KOPT-K1 (cell line): Measurements from ENCODE around the gene PLG.
"Not testable (repeated sequence)": the region's sequence is repeated elsewhere in the genome, so short reads cannot be mapped to it uniquely, and the experiment has no call there.

Experiments used
- H3K27ac ChIP-seq: fragments of 200-600 bp; sonication (generic); 2 replicates; pipeline ENCODE4 v1.5.1; 2016; ENCODE audit warnings: antibody characterized with exemption, mild to moderate bottlenecking, low read depth, low read length; ENCODE audit not compliant: poor library complexity, severe bottlenecking
- H3K36me3 ChIP-seq: fragments of 200-600 bp; sonication (generic); 2 replicates; pipeline ENCODE4 v1.5.1; 2017; ENCODE audit warnings: antibody characterized with exemption, mild to moderate bottlenecking, low read length, moderate library complexity; ENCODE audit not compliant: insufficient read depth
- H3K9me3 ChIP-seq: fragments of 200-600 bp; sonication (generic); 2 replicates; pipeline ENCODE4 v1.5.1; 2017; ENCODE audit warnings: antibody characterized with exemption, low read length, mild to moderate bottlenecking; ENCODE audit not compliant: insufficient read depth, poor library complexity, severe bottlenecking

Gene PLG

GRCh38 chr6:160690458-160690857, 11.6 kb upstream of the PLG start:
- Histone ChIP-seq H3K36me3 (no peaks in the 10 kb centered on the region), H3K9me3 (no peaks in the 10 kb centered on the region), H3K27ac (no peak overlapping the region)

DNA sequence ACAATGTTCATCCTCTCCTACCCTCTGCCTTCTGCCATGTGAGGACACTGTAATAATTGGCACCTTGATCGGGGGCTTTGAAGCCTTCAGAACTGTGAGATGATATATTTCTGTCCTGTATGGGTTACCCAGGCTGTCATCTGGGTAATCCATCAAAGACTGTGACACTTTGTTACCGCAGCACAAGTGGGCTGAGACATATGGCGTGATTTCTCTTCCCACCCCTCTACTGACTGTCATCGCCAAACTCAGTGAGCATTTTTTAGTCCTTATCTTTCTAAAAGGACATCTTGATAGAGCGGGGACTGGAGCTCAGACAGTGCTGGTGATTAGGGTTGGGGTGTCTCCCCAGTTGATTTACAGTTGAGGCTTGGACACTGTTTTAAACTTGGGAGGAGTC, 10.4 kb upstream of the PLG start:
- Histone ChIP-seq H3K36me3 (no peaks in the 10 kb centered on the region), H3K27ac (no peak overlapping the region), H3K9me3 (no peaks in the 10 kb centered on the region)

- Histone ChIP-seq H3K27ac (no peak overlapping the region), H3K9me3 (no peaks in the 10 kb centered on the region), H3K36me3 (no peaks in the 10 kb centered on the region)
Observed at GRCh38 chr6:160692369-160692959, 9.6 kb upstream of the PLG start.

GRCh38 chr6:160695025-160695424, 7.0 kb upstream of the PLG start:
- not testable (repeated sequence) for H3K9me3 ChIP-seq, H3K36me3 ChIP-seq, H3K27ac ChIP-seq

DNA sequence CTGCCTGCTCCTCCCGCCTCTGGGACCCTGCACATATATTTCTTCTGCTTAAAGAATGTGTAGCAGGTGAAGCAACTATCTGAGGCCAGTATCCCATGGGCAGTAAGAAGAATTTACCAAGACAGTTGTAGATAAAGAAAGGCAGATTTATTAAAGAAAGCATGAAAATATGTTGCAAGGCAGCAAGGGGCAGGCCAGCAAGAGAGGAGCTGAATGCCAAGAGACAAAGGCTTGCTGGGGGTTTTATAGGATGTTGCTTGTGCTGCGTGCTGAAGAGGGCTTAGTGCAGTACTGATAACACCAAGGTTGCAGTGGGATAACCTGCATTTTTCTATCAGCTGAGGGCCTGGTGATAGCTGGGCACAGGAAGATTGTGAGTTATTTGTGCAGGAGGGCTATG, 6.4 kb upstream of the PLG start:
- H3K9me3 ChIP-seq, H3K36me3 ChIP-seq, H3K27ac ChIP-seq: not testable (repeated sequence)

DNA sequence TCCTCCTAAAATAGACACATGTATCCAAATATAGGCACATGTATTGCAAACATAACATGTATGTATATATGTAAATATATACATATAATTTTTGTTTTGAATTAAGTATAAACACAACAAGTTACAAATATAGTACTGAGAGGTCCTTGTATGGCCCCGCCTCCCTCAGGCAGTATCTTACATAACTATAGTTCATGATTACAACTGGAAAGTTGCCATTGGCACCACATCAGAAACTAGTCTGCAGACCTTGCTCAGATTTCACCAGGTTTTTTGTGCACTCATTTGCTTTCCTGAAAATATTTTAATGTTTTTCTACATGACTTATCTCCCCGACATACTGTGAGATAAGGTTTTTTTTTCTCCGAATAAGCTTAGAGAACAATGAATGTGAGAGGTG, 5.2 kb upstream of the PLG start:
- not testable (repeated sequence) for H3K36me3 ChIP-seq, H3K9me3 ChIP-seq, H3K27ac ChIP-seq

DNA sequence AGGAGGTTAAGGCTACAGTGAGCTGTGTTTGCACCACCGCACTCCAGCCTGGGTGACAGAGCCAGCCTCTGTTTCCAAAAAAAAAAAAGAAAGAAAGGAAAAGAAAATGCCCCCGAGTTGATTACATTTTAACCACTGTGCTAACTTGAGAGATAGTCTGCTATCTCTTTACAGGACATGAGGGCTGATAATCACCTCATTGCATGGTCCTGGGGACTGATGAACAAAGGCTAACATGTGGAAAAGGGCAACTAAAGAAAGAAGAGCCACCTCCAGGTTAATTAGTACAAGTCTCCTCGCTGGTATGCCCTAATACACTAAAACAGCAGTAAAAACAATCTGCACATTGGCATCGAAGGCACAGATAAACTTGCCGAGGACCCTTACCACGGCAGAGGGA, 4.2 kb upstream of the PLG start:
- Histone ChIP-seq H3K9me3 (no peaks in the 10 kb centered on the region), H3K36me3 (no peaks in the 10 kb centered on the region), H3K27ac (no peak overlapping the region)

DNA sequence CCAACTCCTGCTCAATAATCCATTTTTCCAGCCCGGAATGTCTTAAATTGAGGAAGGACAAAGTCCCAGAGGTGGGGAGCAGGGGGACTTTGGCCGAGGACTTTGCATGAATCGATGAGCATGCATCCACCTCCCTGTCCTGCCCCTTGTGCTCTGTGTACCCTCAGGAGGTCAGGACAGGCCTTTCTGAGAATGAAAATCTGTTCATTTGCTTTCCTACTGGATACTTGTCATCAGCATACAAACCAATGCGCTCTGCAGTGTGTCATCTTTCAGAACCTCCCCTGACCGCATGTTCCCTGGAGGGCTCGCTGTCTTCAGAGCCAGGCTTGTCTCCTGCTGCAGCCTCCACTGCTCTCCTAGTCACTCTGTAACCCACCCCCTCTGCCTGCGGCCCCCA, 2.6 kb downstream of the PLG start:
- H3K36me3 ChIP-seq, H3K27ac ChIP-seq, H3K9me3 ChIP-seq: not testable (repeated sequence)

GRCh38 chr6:160708993-160709392, 6.9 kb downstream of the PLG start:
- not testable (repeated sequence) for H3K27ac ChIP-seq, H3K36me3 ChIP-seq, H3K9me3 ChIP-seq

GRCh38 chr6:160714731-160715316, 12.8 kb downstream of the PLG start:
- H3K27ac ChIP-seq, result no peak overlapping the region
- no peaks in the 10 kb centered on the region for H3K36me3 ChIP-seq
- H3K9me3 ChIP-seq, result no peaks in the 10 kb centered on the region

GRCh38 chr6:160730911-160731310, 28.9 kb downstream of the PLG start:
- no peak overlapping the region for H3K27ac ChIP-seq
- H3K9me3 ChIP-seq, result no peaks in the 10 kb centered on the region
- H3K36me3 ChIP-seq, result no peaks in the 10 kb centered on the region

GRCh38 chr6:160733050-160733646, 31.1 kb downstream of the PLG start:
- Histone ChIP-seq H3K36me3 (no peaks in the 10 kb centered on the region), H3K27ac (no peak overlapping the region), H3K9me3 (no peaks in the 10 kb centered on the region)

- no peaks in the 10 kb centered on the region for H3K36me3 ChIP-seq
- no peaks in the 10 kb centered on the region for H3K9me3 ChIP-seq
- no peak overlapping the region for H3K27ac ChIP-seq
Observed at GRCh38 chr6:160734627-160735026, 32.6 kb downstream of the PLG start.

DNA sequence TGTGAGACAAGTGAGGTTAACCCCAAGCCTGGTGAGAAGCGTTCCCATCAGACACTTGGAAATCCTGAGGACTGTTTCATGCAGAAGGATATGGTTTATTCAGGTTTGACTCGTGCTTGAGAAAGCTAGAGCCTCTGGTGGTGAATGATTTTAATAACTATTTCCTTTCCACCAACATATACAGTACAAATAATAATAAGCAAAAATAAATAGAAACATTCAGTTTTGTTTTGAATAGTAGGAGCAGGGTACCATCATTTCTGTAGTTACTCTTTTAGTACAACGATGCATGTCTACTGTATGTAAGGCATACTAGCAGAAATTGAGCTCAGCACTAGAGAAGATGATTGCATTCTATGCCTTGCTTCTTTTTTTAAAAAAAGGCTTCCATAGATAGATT, 33.5 kb downstream of the PLG start:
- H3K27ac ChIP-seq, result no peak overlapping the region
- no peaks in the 10 kb centered on the region for H3K9me3 ChIP-seq

GRCh38 chr6:160737934-160738333, 35.9 kb downstream of the PLG start:
- Histone ChIP-seq H3K9me3 (no peaks in the 10 kb centered on the region), H3K27ac (no peak overlapping the region)

More for the DNA sequence above, 33.5 kb downstream of the PLG start:
- no peaks in the 10 kb centered on the region for H3K36me3 ChIP-seq

GRCh38 chr6:160739955-160740354, 37.9 kb downstream of the PLG start:
- Histone ChIP-seq H3K9me3 (no peaks in the 10 kb centered on the region), H3K36me3 (no peaks in the 10 kb centered on the region), H3K27ac (no peak overlapping the region)

More at GRCh38 chr6:160737934-160738333, 35.9 kb downstream of the PLG start:
- H3K36me3 ChIP-seq, result no peaks in the 10 kb centered on the region
